GM12892 (cell line): ENCODE data around the gene CDC42BPB.

Experiments
- DNase-seq: peaks from one replicate; pipeline ENCODE4 v3.0.0; 2011; ENCODE audit not compliant: insufficient read length
- FAIRE-seq: peaks from 2 replicates; lab custom pipeline; 2011; peaks lifted over from hg19 to GRCh38; lab: Jason Lieb, UNC
- POLR2A ChIP-seq: IDR thresholded peaks from 2 replicates; pipeline ENCODE4 v1.6.1; 2011; ENCODE audit warnings: low read depth, low read length, control low read depth
- POLR2AphosphoS5 ChIP-seq: IDR thresholded peaks from 2 replicates; pipeline ENCODE4 v1.6.1; 2011; ENCODE audit warnings: low read depth, low read length, control low read depth
- TAF1 ChIP-seq: IDR thresholded peaks from 2 replicates; pipeline ENCODE4 v1.6.1; 2011; ENCODE audit warnings: low read depth, mild to moderate bottlenecking, control low read depth, low read length, borderline replicate concordance

Gene CDC42BPB

GRCh38 chr14:102883089-102883541 is 174.2 kb downstream of the CDC42BPB start:
- TF ChIP-seq TAF1 (no peak), POLR2A (no peak; the same call in 1 of the 2 replicates), POLR2AphosphoS5 (no peak)
- no peak for FAIRE-seq
- no peak for DNase-seq
